H1 (cell line): Measurements from ENCODE around the gene SLC22A31. TPM values are rescaled to one million over a fixed set of nuclear protein-coding genes. Genes with fewer than 3 reads are reported as not detected.

ENCODE experiments used
- CTCF ChIA-PET: fragments of 300-600 bp; sonication (Branson Sonifier 250); formaldehyde crosslinking; loops from one replicate; lab custom pipeline; 2021; ENCODE audit not compliant: partially characterized antibody; lab: Charles Lee
- POLR2A ChIA-PET: fragments of 300-600 bp; sonication (Branson Sonifier 250); formaldehyde crosslinking; loops from one replicate; lab custom pipeline; 2021; ENCODE audit warnings: inconsistent platforms; ENCODE audit not compliant: partially characterized antibody; lab: Charles Lee
- DNase-seq, 2 experiments: peaks; one replicate each; pipeline versions ENCODE4 v3.0.0 to v3.0.0-alpha.2; 2010 to 2022; ENCODE audit warnings: low spot score in 2 of 2, low read depth in 1 of 2, mixed read lengths in 1 of 2
- FAIRE-seq: peaks from 2 replicates; lab custom pipeline; 2011; peaks lifted over from hg19 to GRCh38; lab: Jason Lieb, UNC
- H2AFZ ChIP-seq: 2 replicates; pipeline ENCODE4 v1.8.1; 2012; ENCODE audit warnings: low read length, inconsistent platforms
- H2AK5ac ChIP-seq: 2 replicates; pipeline ENCODE4 v1.6.1; 2013; ENCODE audit warnings: low read depth, low read length
- H2BK120ac ChIP-seq: replicated peaks from 2 replicates; pipeline ENCODE3; 2013; ENCODE audit warnings: low read depth, low read length, inconsistent platforms
- H2BK12ac ChIP-seq: 2 replicates; pipeline ENCODE4 v1.6.1; 2013; ENCODE audit warnings: low read depth, low read length
- H2BK15ac ChIP-seq: 2 replicates; pipeline ENCODE4 v1.6.1; 2013; ENCODE audit warnings: low read length
- H2BK20ac ChIP-seq: 2 replicates; pipeline ENCODE4 v1.6.1; 2013; ENCODE audit warnings: low read length
- H2BK5ac ChIP-seq: 2 replicates; pipeline ENCODE4 v1.6.1; 2013; ENCODE audit warnings: low read depth, low read length
- H3K14ac ChIP-seq: 2 replicates; pipeline ENCODE4 v1.6.1; 2013; ENCODE audit warnings: inconsistent platforms; ENCODE audit not compliant: insufficient read length
- H3K18ac ChIP-seq: 2 replicates; pipeline ENCODE4 v1.6.1; 2013; ENCODE audit warnings: low read length; ENCODE audit errors: extremely low read depth
- H3K23ac ChIP-seq: 2 replicates; pipeline ENCODE4 v1.6.1; 2013; ENCODE audit warnings: inconsistent platforms; ENCODE audit not compliant: insufficient read length
- H3K23me2 ChIP-seq: 2 replicates; pipeline ENCODE4 v1.6.1; 2013; ENCODE audit warnings: low read depth, low read length
- H3K27ac ChIP-seq: 2 replicates; pipeline ENCODE4 v1.6.1; 2011; ENCODE audit warnings: low read depth, low read length, inconsistent platforms
- H3K27me3 ChIP-seq, 4 experiments: replicated peaks in 1 of 4; 1 replicate in 1 of 4; 2 replicates in 3 of 4; pipeline versions ENCODE4 v1.6.1 to v1.8.1; 2011 to 2013; ENCODE audit warnings: low read length in 3 of 4, mild to moderate bottlenecking in 3 of 4, inconsistent platforms in 2 of 4, mixed read lengths in 2 of 4, moderate library complexity in 1 of 4; ENCODE audit not compliant: control insufficient read depth in 3 of 4, insufficient read depth in 3 of 4; ENCODE audit errors: extremely low read depth in 1 of 4
- H3K36me3 ChIP-seq, 4 experiments: 2 replicates each; pipeline versions ENCODE4 v1.6.1 to v1.8.1; 2011 to 2013; ENCODE audit warnings: mild to moderate bottlenecking in 4 of 4, low read length in 3 of 4, moderate library complexity in 2 of 4, control low read depth in 1 of 4, inconsistent platforms in 1 of 4; ENCODE audit not compliant: insufficient read depth in 4 of 4, control insufficient read depth in 2 of 4
- H3K4ac ChIP-seq: replicated peaks from 2 replicates; pipeline ENCODE3; 2013; ENCODE audit warnings: low read length, low read depth, mixed read lengths, inconsistent platforms; ENCODE audit not compliant: insufficient read length
- H3K4me1 ChIP-seq, 4 experiments: replicated peaks in 1 of 4; 1 replicate in 1 of 4; 2 replicates in 3 of 4; pipeline versions ENCODE4 v1.6.1 to v1.8.1; 2011 to 2013; ENCODE audit warnings: low read length in 3 of 4, inconsistent platforms in 2 of 4, mixed read lengths in 1 of 4; ENCODE audit not compliant: insufficient read depth in 4 of 4, control insufficient read depth in 3 of 4
- H3K4me2 ChIP-seq, 2 experiments: 2 replicates each; pipeline versions ENCODE4 v1.6.1 to v1.8.1; 2011 to 2013; ENCODE audit warnings: low read depth in 2 of 2, low read length in 2 of 2, control low read depth in 1 of 2, inconsistent platforms in 1 of 2, mild to moderate bottlenecking in 1 of 2; ENCODE audit not compliant: insufficient read depth in 1 of 2
- H3K4me3 ChIP-seq, 4 experiments: fragments of 200-600, 300-600 bp in 1 of 4; sonication (generic), shearing (Covaris generic), sonication (Bioruptor Twin) in 1 of 4; 2 replicates each; pipeline versions ENCODE4 v1.5.1 to v1.8.1; 2011 to 2016; ENCODE audit warnings: low read length in 4 of 4, low read depth in 3 of 4, control low read depth in 2 of 4, inconsistent platforms in 2 of 4, mild to moderate bottlenecking in 2 of 4, mixed read lengths in 1 of 4, moderate library complexity in 1 of 4; ENCODE audit not compliant: insufficient read depth in 2 of 4; ENCODE audit errors: extremely low read depth in 1 of 4
- H3K56ac ChIP-seq: replicated peaks from 2 replicates; pipeline ENCODE3; 2013; ENCODE audit warnings: low read depth, mild to moderate bottlenecking, mixed read lengths, low read length, inconsistent platforms; ENCODE audit not compliant: insufficient read length
- H3K79me1 ChIP-seq: 2 replicates; pipeline ENCODE4 v1.6.1; 2013; ENCODE audit warnings: low read depth, low read length, control low read depth
- H3K79me2 ChIP-seq, 2 experiments: 2 replicates each; pipeline versions ENCODE4 v1.6.1 to v1.8.1; 2012 to 2013; ENCODE audit warnings: low read length in 2 of 2, mild to moderate bottlenecking in 2 of 2, inconsistent platforms in 1 of 2; ENCODE audit not compliant: insufficient read depth in 2 of 2, control insufficient read depth in 1 of 2
- H3K9ac ChIP-seq, 4 experiments: replicated peaks in 1 of 4; 1 replicate in 1 of 4; 2 replicates in 3 of 4; pipeline versions ENCODE4 v1.6.1 to v1.8.1; 2011 to 2013; ENCODE audit warnings: low read depth in 3 of 4, low read length in 3 of 4, control low read depth in 2 of 4, mild to moderate bottlenecking in 2 of 4, moderate library complexity in 2 of 4, inconsistent platforms in 1 of 4; ENCODE audit errors: extremely low read depth in 1 of 4
- H3K9me3 ChIP-seq, 2 experiments: 2 replicates each; pipeline versions ENCODE4 v1.6.1 to v1.8.1; 2012 to 2013; ENCODE audit warnings: mild to moderate bottlenecking in 2 of 2, moderate library complexity in 2 of 2, control low read depth in 1 of 2, inconsistent platforms in 1 of 2, low read depth in 1 of 2, low read length in 1 of 2, mixed read lengths in 1 of 2; ENCODE audit not compliant: insufficient read depth in 2 of 2
- H4K20me1 ChIP-seq, 2 experiments: replicated peaks in 1 of 2; 2 replicates each; pipeline versions ENCODE3 to v1.8.1; 2011 to 2013; ENCODE audit warnings: inconsistent platforms in 2 of 2, low read length in 2 of 2, mild to moderate bottlenecking in 1 of 2; ENCODE audit not compliant: insufficient read depth in 2 of 2, control insufficient read depth in 1 of 2
- H4K5ac ChIP-seq: 2 replicates; pipeline ENCODE4 v1.6.1; 2013; ENCODE audit warnings: low read length, low read depth, mixed read lengths, inconsistent platforms; ENCODE audit not compliant: insufficient read length
- H4K8ac ChIP-seq: 2 replicates; pipeline ENCODE4 v1.8.0; 2013; ENCODE audit warnings: mild to moderate bottlenecking, moderate library complexity, low read length, inconsistent platforms; ENCODE audit not compliant: insufficient read depth; ENCODE audit errors: extremely low read depth
- H4K91ac ChIP-seq: replicated peaks from 2 replicates; pipeline ENCODE3; 2013; ENCODE audit warnings: low read length, mixed read lengths, inconsistent platforms; ENCODE audit not compliant: insufficient read length
- ATF3 ChIP-seq: IDR thresholded peaks from 2 replicates; pipeline ENCODE4 v1.6.1; 2011; ENCODE audit warnings: low read depth, mild to moderate bottlenecking, low read length; ENCODE audit not compliant: insufficient read depth
- CTCF ChIP-seq, 3 experiments: IDR thresholded peaks; 1 replicate in 2 of 3; 2 replicates in 1 of 3; pipeline versions ENCODE4 v1.5.1 to v1.6.1; 2011; ENCODE audit warnings: low read length in 3 of 3, mild to moderate bottlenecking in 3 of 3, inconsistent platforms in 2 of 3, low read depth in 1 of 3, moderate library complexity in 1 of 3; ENCODE audit not compliant: insufficient read depth in 1 of 3; ENCODE audit errors: control extremely low read depth in 1 of 3
- EGR1 ChIP-seq: IDR thresholded peaks from 2 replicates; pipeline ENCODE4 v1.6.1; 2011; ENCODE audit warnings: low read depth, low read length, borderline replicate concordance
- JUN ChIP-seq: IDR thresholded peaks from 2 replicates; pipeline ENCODE4 v1.6.1; 2011; ENCODE audit warnings: low read depth, mild to moderate bottlenecking, improper control_type of control experiment, low read length
- JUND ChIP-seq: IDR thresholded peaks from 2 replicates; pipeline ENCODE4 v1.6.1; 2011; ENCODE audit warnings: mild to moderate bottlenecking, improper control_type of control experiment, low read length
- NRF1 ChIP-seq: IDR thresholded peaks from 2 replicates; pipeline ENCODE4 v1.6.1; 2011; ENCODE audit warnings: mild to moderate bottlenecking, low read depth, low read length, improper control_type of control experiment
- POLR2AphosphoS5 ChIP-seq: IDR thresholded peaks from 2 replicates; pipeline ENCODE4 v1.6.1; 2011; ENCODE audit warnings: low read depth, low read length
- SP1 ChIP-seq: IDR thresholded peaks from 2 replicates; pipeline ENCODE4 v1.6.1; 2011; ENCODE audit warnings: low read depth, low read length
- SP4 ChIP-seq: IDR thresholded peaks from 2 replicates; pipeline ENCODE4 v1.6.1; 2012; ENCODE audit warnings: low read length, inconsistent platforms
- TBP ChIP-seq: IDR thresholded peaks from 2 replicates; pipeline ENCODE4 v1.6.1; 2011; ENCODE audit warnings: low read depth, low read length, improper control_type of control experiment
- TCF12 ChIP-seq: IDR thresholded peaks from 2 replicates; pipeline ENCODE4 v1.6.1; 2011; ENCODE audit warnings: low read depth, mild to moderate bottlenecking, low read length
- WGBS, 2 experiments: shearing (Covaris generic) in 1 of 2; methylation state at CpG; one replicate each; pipeline versions ENCODE4 v1.1.6 to v1.1.7; 2013 to 2015; ENCODE audit warnings: low lambda C conversion rate in 2 of 2, mixed read lengths in 2 of 2, inconsistent platforms in 1 of 2, low coverage in 1 of 2, missing lambda C conversion rate in 1 of 2; ENCODE audit not compliant: insufficient replicate concordance in 2 of 2, insufficient coverage in 1 of 2, insufficient read length in 1 of 2; ENCODE audit errors: extremely low coverage in 1 of 2, missing lambda C conversion rate in 1 of 2; 5-methylcytosine and 5-hydroxymethylcytosine counted together
- polyA plus RNA-seq, 7 experiments: library from polyadenylated mRNA; depleted of rRNA in 3 of 7; stranded (reverse) in 5 of 7; unstranded in 2 of 7; fragments of >200 nt in 5 of 7; fragments of 200-250 nt in 2 of 7; gene quantifications; 1 replicate in 5 of 7; 2 replicates in 1 of 7; 4 replicates in 1 of 7; pipeline versions ENCODE4 v1.2.1 to v1.2.3, GENCODE V29; 2011 to 2013; ENCODE audit warnings: missing spikeins in 2 of 7, mixed read lengths in 2 of 7
- total RNA-seq: library from RNA; stranded (reverse); fragmentation: NEBNext Ultra II Directional; extraction: Animal tissue kit (Norgen Biotek cat#: 25700); gene quantifications from 2 replicates; pipeline ENCODE4 v1.2.1, GENCODE V29; 2021

Gene SLC22A31
- total and polyA plus RNA-seq, 2 of the 8 experiments (the other 6 are each of a cell fraction or from before 2014, with no cell fraction given): 7.7 to 10.6 TPM

- no peak overlapping the region for H2BK15ac ChIP-seq
- ChIA-PET CTCF (interaction anchor here (0.9 to 1.7 kb wide), 4 partner anchors 9 to 349 kb away, joined by 3 to 6 read pairs (median 3); no protein-coding TSS in a partner anchor), POLR2A (interaction anchor here (0.7 to 2.1 kb wide), 4 partner anchors 8 to 358 kb away, joined by 3 to 6 read pairs (median 3); no protein-coding TSS in a partner anchor)
- H3K27ac ChIP-seq: no peak overlapping the region
- no peaks in the 10 kb centered on the region; a peak in 1 of 7 replicates for H3K27me3 ChIP-seq
- peaks cover 0 to 7% (median 6%) of the 10 kb centered on the region in 4 experiments; a peak in 6 of 7 replicates for H3K4me1 ChIP-seq
- H2AFZ ChIP-seq: no peak overlapping the region
- no peak overlapping the region for H2BK120ac ChIP-seq
- no peaks in the 10 kb centered on the region for H3K79me1 ChIP-seq
- H4K5ac ChIP-seq: no peak overlapping the region
- no peak overlapping the region for H3K4me2 ChIP-seq
- H3K36me3 ChIP-seq: no peaks in the 10 kb centered on the region
- WGBS, 2 experiments: 90% methylated on average over 15 of the region's 15 CpGs; no CpG with 5 or more reads in 1 of the 2 experiments
- no peak overlapping the region for H2BK5ac ChIP-seq
- FAIRE-seq (no peak), DNase-seq (no peak)
- H3K14ac ChIP-seq: no peak overlapping the region
- H3K9me3 ChIP-seq: peaks cover 0 to 13% of the 10 kb centered on the region in 2 experiments; a peak in 1 of 4 replicates
- H3K18ac ChIP-seq: no peak overlapping the region
- H3K4me3 ChIP-seq: no peak overlapping the region
- no peak overlapping the region for H3K9ac ChIP-seq
- no peak overlapping the region for H2BK12ac ChIP-seq
- no peak overlapping the region for H4K8ac ChIP-seq
- no peak overlapping the region for H3K56ac ChIP-seq
- H4K91ac ChIP-seq: no peak overlapping the region
- no peaks in the 10 kb centered on the region for H3K23me2 ChIP-seq
- H4K20me1 ChIP-seq: no peaks in the 10 kb centered on the region
- H3K23ac ChIP-seq: no peak overlapping the region
- no peak overlapping the region for H2BK20ac ChIP-seq
- no peak overlapping the region for H3K4ac ChIP-seq
- H3K79me2 ChIP-seq: no peaks in the 10 kb centered on the region
- H2AK5ac ChIP-seq: no peak overlapping the region
- TF ChIP-seq NRF1 (no peak), POLR2AphosphoS5 (no peak), SP4 (no peak), SP1 (no peak), CTCF (IDR thresholded peaks at IDR 0.05; ENCODE audit: control extremely low read depth in 1 of 3, insufficient read depth in 1 of 3, low read depth in 1 of 3, low read length in 3 of 3) (no peak), JUN (no peak), JUND (no peak), ATF3 (no peak), TCF12 (no peak), EGR1 (no peak), TBP (no peak)
These were observed 35.9 kb downstream of the SLC22A31 start for GRCh38 chr16:89164436-89164835.
